ENCODE data around the gene AMN. TPM values are rescaled to one million over a fixed set of nuclear protein-coding genes. Genes with fewer than 3 reads are reported as not detected.

AMN gene
- total and polyA plus RNA-seq, 2 experiments from 2014 or later, result 0.69 to 1.2 TPM

DNA sequence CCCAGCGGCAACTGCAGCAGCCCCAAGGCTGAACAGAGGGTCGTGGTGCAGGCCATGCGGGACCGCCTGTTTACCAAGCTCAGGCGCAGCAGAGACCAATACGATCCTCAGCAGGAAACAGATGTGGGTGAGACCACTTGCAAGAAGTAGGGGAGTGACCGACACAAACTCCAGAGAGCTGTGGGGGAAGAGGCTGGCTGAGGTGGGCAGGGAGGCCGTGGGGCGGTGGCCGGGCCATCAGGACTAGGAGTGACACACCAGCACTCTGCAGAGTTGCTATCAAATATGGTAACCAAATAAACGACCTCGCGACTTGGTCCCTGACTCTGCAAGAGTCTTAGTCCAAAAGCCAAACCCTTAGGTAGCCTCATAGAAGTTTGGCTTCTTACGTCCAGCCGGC lies 30.6 kb downstream of the AMN start:
- H3K4me3 Mint-ChIP-seq, result no peak overlapping the region
- Histone ChIP-seq H3K4me3 (no peak overlapping the region), H2AFZ (no peak overlapping the region), H3K27ac (ENCODE audit: low read depth) (no peak overlapping the region), H3K79me2 (replicated peaks; ENCODE audit: insufficient read depth) (no peaks in the 10 kb centered on the region), H3K4me1 (ENCODE audit: insufficient read depth) (no peaks in the 10 kb centered on the region), H3K36me3 (ENCODE audit: insufficient read depth) (peaks cover 13% of the 10 kb centered on the region), H3K9me2 (ENCODE audit: insufficient read depth) (no peaks in the 10 kb centered on the region), H3K27me3 (ENCODE audit: insufficient read depth) (no peaks in the 10 kb centered on the region), H4K20me1 (replicated peaks; ENCODE audit: insufficient read depth) (no peaks in the 10 kb centered on the region; the same call in 1 of the 2 replicates), H3F3A (replicated peaks; ENCODE audit: low read depth) (no peaks in the 10 kb centered on the region), H3K4me2 (no peak overlapping the region)
- H3K27me3 Mint-ChIP-seq (ENCODE audit: insufficient read depth, low read depth, poor library complexity), result peaks cover 3% of the 10 kb centered on the region
- no peak for TF ChIP-seq ZNF462 (CRISPR knock-in tag; IDR thresholded peaks at IDR 0.05)
- no peak for TF ChIP-seq NANOG (IDR thresholded peaks at IDR 0.05; ENCODE audit: borderline replicate concordance)
- no peak for TF ChIP-seq CREB1 (CRISPR knock-in tag; IDR thresholded peaks at IDR 0.05; ENCODE audit: low read depth)
- TF ChIP-seq EZH2 (IDR thresholded peaks at IDR 0.05; ENCODE audit: low read depth, unreplicated experiment), result no peak
- TF ChIP-seq, protein P1, sequence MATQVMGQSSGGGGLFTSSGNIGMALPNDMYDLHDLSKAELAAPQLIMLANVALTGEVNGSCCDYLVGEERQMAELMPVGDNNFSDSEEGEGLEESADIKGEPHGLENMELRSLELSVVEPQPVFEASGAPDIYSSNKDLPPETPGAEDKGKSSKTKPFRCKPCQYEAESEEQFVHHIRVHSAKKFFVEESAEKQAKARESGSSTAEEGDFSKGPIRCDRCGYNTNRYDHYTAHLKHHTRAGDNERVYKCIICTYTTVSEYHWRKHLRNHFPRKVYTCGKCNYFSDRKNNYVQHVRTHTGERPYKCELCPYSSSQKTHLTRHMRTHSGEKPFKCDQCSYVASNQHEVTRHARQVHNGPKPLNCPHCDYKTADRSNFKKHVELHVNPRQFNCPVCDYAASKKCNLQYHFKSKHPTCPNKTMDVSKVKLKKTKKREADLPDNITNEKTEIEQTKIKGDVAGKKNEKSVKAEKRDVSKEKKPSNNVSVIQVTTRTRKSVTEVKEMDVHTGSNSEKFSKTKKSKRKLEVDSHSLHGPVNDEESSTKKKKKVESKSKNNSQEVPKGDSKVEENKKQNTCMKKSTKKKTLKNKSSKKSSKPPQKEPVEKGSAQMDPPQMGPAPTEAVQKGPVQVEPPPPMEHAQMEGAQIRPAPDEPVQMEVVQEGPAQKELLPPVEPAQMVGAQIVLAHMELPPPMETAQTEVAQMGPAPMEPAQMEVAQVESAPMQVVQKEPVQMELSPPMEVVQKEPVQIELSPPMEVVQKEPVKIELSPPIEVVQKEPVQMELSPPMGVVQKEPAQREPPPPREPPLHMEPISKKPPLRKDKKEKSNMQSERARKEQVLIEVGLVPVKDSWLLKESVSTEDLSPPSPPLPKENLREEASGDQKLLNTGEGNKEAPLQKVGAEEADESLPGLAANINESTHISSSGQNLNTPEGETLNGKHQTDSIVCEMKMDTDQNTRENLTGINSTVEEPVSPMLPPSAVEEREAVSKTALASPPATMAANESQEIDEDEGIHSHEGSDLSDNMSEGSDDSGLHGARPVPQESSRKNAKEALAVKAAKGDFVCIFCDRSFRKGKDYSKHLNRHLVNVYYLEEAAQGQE (IDR thresholded peaks at IDR 0.05; ENCODE audit: unreplicated experiment), result no peak
- no peak for TF ChIP-seq STAT1 (IDR thresholded peaks at IDR 0.05; ENCODE audit: unreplicated experiment)
- TF ChIP-seq JUNB (IDR thresholded peaks at IDR 0.05; ENCODE audit: unreplicated experiment), result no peak
- TF ChIP-seq CTCF (conservative IDR thresholded peaks at IDR 0.05; ENCODE audit: low read depth in 2 of 2), result no peak
- no peak for TF ChIP-seq ETS1 (IDR thresholded peaks at IDR 0.05)
- no peak for TF ChIP-seq EZH2phosphoT487 (IDR thresholded peaks at IDR 0.05; ENCODE audit: unreplicated experiment)
- TF ChIP-seq ZNF331 (CRISPR knock-in tag; IDR thresholded peaks at IDR 0.05; ENCODE audit: low read depth), result no peak
- TF ChIP-seq ZNF114 (CRISPR knock-in tag; IDR thresholded peaks at IDR 0.05), result no peak
- DNase-seq (ENCODE audit: low spot score), result no peak
- H3K4me1 Mint-ChIP-seq, result no peaks in the 10 kb centered on the region
- no peak for ATAC-seq
- H3K27ac Mint-ChIP-seq, result no peak overlapping the region
- H3K9me3 Mint-ChIP-seq, result no peaks in the 10 kb centered on the region
- H3K36me3 Mint-ChIP-seq (ENCODE audit: low read depth), result peaks cover 68% of the 10 kb centered on the region

Measured in GM23338 (cell line).